ENCODE data around the gene KLHDC4. TPM values are rescaled to one million over a fixed set of nuclear protein-coding genes. Genes with fewer than 3 reads are reported as not detected.

Gene KLHDC4
- total and polyA plus RNA-seq, 9 of the 15 experiments (the other 6 are each of a cell fraction or from before 2014, with no cell fraction given): 1.3 to 68.1 (median 32.8) TPM

- no peak for TF ChIP-seq SAP30 (IDR thresholded peaks at IDR 0.05; ENCODE audit: borderline replicate concordance, insufficient read depth, low read depth, low read length, poor library complexity, severe bottlenecking)
- no peak for TF ChIP-seq HCFC1 (IDR thresholded peaks at IDR 0.05; ENCODE audit: low read depth, low read length)
- TF ChIP-seq CEBPZ (IDR thresholded peaks at IDR 0.05; ENCODE audit: borderline replicate concordance, low read depth, low read length): no peak
- peak; percentile 12; the same call in 1 of the 2 replicates for TF ChIP-seq CREM (IDR thresholded peaks at IDR 0.05; ENCODE audit: low read depth)
- TF ChIP-seq ASH1L (IDR thresholded peaks at IDR 0.05; ENCODE audit: borderline replicate concordance, low read depth, partially characterized antibody): no peak
- TF ChIP-seq HMGN3 (IDR thresholded peaks at IDR 0.05; ENCODE audit: borderline replicate concordance, extremely low read depth, insufficient read length, low read depth, low read length): no peak
- TF ChIP-seq CREBBP (IDR thresholded peaks at IDR 0.05; ENCODE audit: low read depth, low read length): no peak
- 0 out of 2 replicates have a peak, but pooled peaks have one; percentile 32 for TF ChIP-seq ZNF263 (CRISPR knock-in tag; IDR thresholded peaks at IDR 0.05; ENCODE audit: borderline replicate concordance)
- TF ChIP-seq UBTF (IDR thresholded peaks at IDR 0.05; ENCODE audit: borderline replicate concordance in 1 of 2, low read depth in 2 of 2, low read length in 2 of 2): no peak
- no peak for TF ChIP-seq CBX5 (IDR thresholded peaks at IDR 0.05; ENCODE audit: borderline replicate concordance, low read depth)
- TF ChIP-seq E2F3 (CRISPR knock-in tag; IDR thresholded peaks at IDR 0.05): peak; percentile 42; the same call in 1 of the 2 replicates
- no peak for TF ChIP-seq ZNF239 (CRISPR knock-in tag; IDR thresholded peaks at IDR 0.05)
- peak; percentile 74 for TF ChIP-seq DMBX1 (CRISPR knock-in tag; IDR thresholded peaks at IDR 0.05; ENCODE audit: borderline replicate concordance)
- TF ChIP-seq MTA1 (IDR thresholded peaks at IDR 0.05; ENCODE audit: borderline replicate concordance): no peak
- TF ChIP-seq ZNF217 (CRISPR knock-in tag; IDR thresholded peaks at IDR 0.05): no peak
- no peak for TF ChIP-seq CHD1 (IDR thresholded peaks at IDR 0.05; ENCODE audit: low read length)
- TF ChIP-seq FOSL1 (tag; conservative IDR thresholded peaks at IDR 0.05): peak; percentile 56
Observed at GRCh38 chr16:87806641-87807546, 41.1 kb upstream of the KLHDC4 start (continued).
